Medulla oblongata (tissue), 1 donor: Measurements from ENCODE around the gene DYNC1LI2.

Experiments
- DNase-seq: peaks from one replicate; pipeline ENCODE4 v3.0.0-alpha.2; 2015; ENCODE audit errors: extremely low spot score

The DYNC1LI2 gene

GRCh38 chr16:66740010-66740409 is 11.4 kb downstream of the DYNC1LI2 start:
- DNase-seq, result peak; percentile 67

GRCh38 chr16:66735891-66736290 is 15.5 kb downstream of the DYNC1LI2 start:
- no peak for DNase-seq

GRCh38 chr16:66731101-66731500 is 20.3 kb downstream of the DYNC1LI2 start:
- DNase-seq, result no peak

- DNase-seq, result no peak
Observed at GRCh38 chr16:66728804-66729203, 22.6 kb downstream of the DYNC1LI2 start.

GRCh38 chr16:66728117-66728787 is 23.2 kb downstream of the DYNC1LI2 start:
- peak; percentile 86 for DNase-seq

- no peak for DNase-seq
Observed at GRCh38 chr16:66720766-66721165, 30.6 kb downstream of the DYNC1LI2 start.

- DNase-seq, result no peak
Observed at GRCh38 chr16:66719246-66719645, 32.2 kb downstream of the DYNC1LI2 start.

GRCh38 chr16:66717776-66718175 is 33.6 kb downstream of the DYNC1LI2 start:
- no peak for DNase-seq

GRCh38 chr16:66717112-66717675 is 34.2 kb downstream of the DYNC1LI2 start:
- DNase-seq, result peak; percentile 72

- DNase-seq, result no peak
Observed at GRCh38 chr16:66714654-66715307, 36.6 kb downstream of the DYNC1LI2 start.

- DNase-seq, result no peak
Observed at GRCh38 chr16:66714062-66714461, 37.3 kb downstream of the DYNC1LI2 start.

- DNase-seq, result no peak
Observed at GRCh38 chr16:66713076-66713475, 38.3 kb downstream of the DYNC1LI2 start.

- DNase-seq, result no peak
Observed at GRCh38 chr16:66712512-66712911, 38.9 kb downstream of the DYNC1LI2 start.

- no peak for DNase-seq
Observed at GRCh38 chr16:66711581-66711980, 39.8 kb downstream of the DYNC1LI2 start.

- DNase-seq, result peak; percentile 50
Observed at GRCh38 chr16:66706506-66706880, 44.9 kb downstream of the DYNC1LI2 start.

GRCh38 chr16:66705790-66706505 is 45.5 kb downstream of the DYNC1LI2 start:
- peak; percentile 76 for DNase-seq

- no peak for DNase-seq
Observed at GRCh38 chr16:66703406-66704215, 47.8 kb downstream of the DYNC1LI2 start.

GRCh38 chr16:66701516-66701915 is 49.9 kb downstream of the DYNC1LI2 start:
- DNase-seq, result no peak

- no peak for DNase-seq
Observed at GRCh38 chr16:66701026-66701425, 50.4 kb downstream of the DYNC1LI2 start.

GRCh38 chr16:66699898-66700297 is 51.5 kb downstream of the DYNC1LI2 start:
- no peak for DNase-seq

- no peak for DNase-seq
Observed at GRCh38 chr16:66698046-66698445, 53.4 kb downstream of the DYNC1LI2 start.
